T-helper 17 cell (primary cell): ENCODE data around the gene SEMA4C. TPM values are rescaled to one million over a fixed set of nuclear protein-coding genes. Genes with fewer than 3 reads are reported as not detected.

ENCODE experiments used
- ATAC-seq: fragments of 150-1000 bp; cut with Tn5 transposase; 2 replicates; pipeline ENCODE4 v1.10.0; 2021; ENCODE audit warnings: mild to moderate bottlenecking, moderate library complexity
- DNase-seq, 3 donors: peaks; one replicate each; pipeline versions ENCODE4 v3.0.0 to v3.0.0-alpha.2; 2020 to 2021
- H3K9me3 ChIP-seq: one replicate; pipeline ENCODE4 v1.7.0; 2013; ENCODE audit warnings: low read length, mild to moderate bottlenecking; ENCODE audit not compliant: control insufficient read depth, poor library complexity, severe bottlenecking
- H3K27ac Mint-ChIP-seq: one replicate; pipeline ENCODE4 v1.8.0; 2022; ENCODE audit warnings: mild to moderate bottlenecking, moderate library complexity, mixed read lengths
- H3K27me3 Mint-ChIP-seq: one replicate; pipeline ENCODE4 v1.8.0; 2022; ENCODE audit warnings: mixed read lengths
- H3K36me3 Mint-ChIP-seq: one replicate; pipeline ENCODE4 v1.8.0; 2022; ENCODE audit warnings: low read depth, mixed read lengths
- H3K4me1 Mint-ChIP-seq: one replicate; pipeline ENCODE4 v1.8.0; 2022; ENCODE audit warnings: mild to moderate bottlenecking, mixed read lengths
- H3K4me3 Mint-ChIP-seq: one replicate; pipeline ENCODE4 v1.8.0; 2022; ENCODE audit warnings: mild to moderate bottlenecking, moderate library complexity, mixed read lengths
- total RNA-seq, 4 donors: library from RNA in 2 of 4; stranded (reverse) in 2 of 4; gene quantifications; one replicate each; pipeline ENCODE4 v1.2.3 and lab custom pipeline; 2022 to 2026

SEMA4C gene, protein sequence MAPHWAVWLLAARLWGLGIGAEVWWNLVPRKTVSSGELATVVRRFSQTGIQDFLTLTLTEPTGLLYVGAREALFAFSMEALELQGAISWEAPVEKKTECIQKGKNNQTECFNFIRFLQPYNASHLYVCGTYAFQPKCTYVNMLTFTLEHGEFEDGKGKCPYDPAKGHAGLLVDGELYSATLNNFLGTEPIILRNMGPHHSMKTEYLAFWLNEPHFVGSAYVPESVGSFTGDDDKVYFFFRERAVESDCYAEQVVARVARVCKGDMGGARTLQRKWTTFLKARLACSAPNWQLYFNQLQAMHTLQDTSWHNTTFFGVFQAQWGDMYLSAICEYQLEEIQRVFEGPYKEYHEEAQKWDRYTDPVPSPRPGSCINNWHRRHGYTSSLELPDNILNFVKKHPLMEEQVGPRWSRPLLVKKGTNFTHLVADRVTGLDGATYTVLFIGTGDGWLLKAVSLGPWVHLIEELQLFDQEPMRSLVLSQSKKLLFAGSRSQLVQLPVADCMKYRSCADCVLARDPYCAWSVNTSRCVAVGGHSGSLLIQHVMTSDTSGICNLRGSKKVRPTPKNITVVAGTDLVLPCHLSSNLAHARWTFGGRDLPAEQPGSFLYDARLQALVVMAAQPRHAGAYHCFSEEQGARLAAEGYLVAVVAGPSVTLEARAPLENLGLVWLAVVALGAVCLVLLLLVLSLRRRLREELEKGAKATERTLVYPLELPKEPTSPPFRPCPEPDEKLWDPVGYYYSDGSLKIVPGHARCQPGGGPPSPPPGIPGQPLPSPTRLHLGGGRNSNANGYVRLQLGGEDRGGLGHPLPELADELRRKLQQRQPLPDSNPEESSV
- total RNA-seq: 10 to 100 TPM; 25.5 to 30.9 TPM
- total RNA-seq (lab: John Stamatoyannopoulos, UW): 55.5 to 75.6 reads per million in 2 donors

DNA sequence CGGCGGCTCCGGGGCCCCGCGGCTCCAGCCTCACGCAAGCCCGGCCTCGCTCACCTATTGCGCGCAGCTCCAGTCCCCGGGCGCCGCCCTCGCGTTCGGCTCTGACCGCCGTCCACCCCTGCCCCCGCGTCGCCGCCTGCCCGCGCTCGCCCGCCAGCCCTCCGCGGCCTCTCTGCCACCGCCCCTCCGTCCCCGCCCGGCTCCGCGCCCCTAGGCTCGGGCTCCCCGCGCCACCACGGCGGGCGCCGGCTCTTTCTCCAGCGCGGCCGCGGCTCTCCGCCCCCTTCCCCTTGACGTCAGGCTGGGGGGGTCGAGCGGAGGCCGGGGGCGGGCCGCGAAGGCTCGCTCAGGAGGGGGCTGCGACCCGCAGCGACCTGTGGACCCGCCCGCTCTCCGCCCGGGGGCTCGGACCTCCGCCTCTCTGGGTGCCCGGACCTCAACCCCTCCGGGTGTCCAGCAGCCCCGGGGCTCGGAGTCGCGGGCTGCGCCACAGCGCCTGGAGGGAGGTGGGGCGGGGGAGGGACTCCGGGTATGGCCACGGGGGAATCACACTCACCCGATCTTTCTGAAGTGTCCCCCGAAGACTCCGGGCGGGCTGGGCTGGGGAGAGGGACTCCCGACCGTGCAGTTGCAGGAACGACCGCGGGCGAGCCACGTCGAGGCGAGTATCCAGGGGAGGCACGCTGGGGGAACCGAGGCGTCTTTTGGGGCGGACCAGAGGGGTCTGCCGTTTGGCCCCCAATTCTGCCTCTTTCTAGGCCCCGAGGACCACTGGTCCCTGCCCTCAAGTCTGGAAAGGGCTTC is at the start of gene SEMA4C:
Gene SEMA4C (minus strand): TSS at position 259 of the 804 bp plus-strand sequence. CDS start 2,194 bp downstream, outside the sequence.
- H3K4me3 Mint-ChIP-seq: peak within 1 kb of the TSS; percentile 90
- peak within 1 kb of the TSS; percentile 92 for H3K27ac Mint-ChIP-seq
- DNase-seq: peak; percentile 51 to 60 (median 57)
- H3K9me3 ChIP-seq: no peaks in the 10 kb centered on the region
- peak; percentile 57 for ATAC-seq
- H3K36me3 Mint-ChIP-seq: no peaks in the 10 kb centered on the region
- H3K4me1 Mint-ChIP-seq: peaks cover 23% of the 10 kb centered on the region
- no peaks in the 10 kb centered on the region for H3K27me3 Mint-ChIP-seq

- no peaks in the 10 kb centered on the region for H3K9me3 ChIP-seq
- no peaks in the 10 kb centered on the region for H3K27me3 Mint-ChIP-seq
- peaks cover 6% of the 10 kb centered on the region for H3K36me3 Mint-ChIP-seq
- DNase-seq (no peak), ATAC-seq (no peak)
- peak overlapping the region; percentile 27 for H3K27ac Mint-ChIP-seq
- H3K4me3 Mint-ChIP-seq: no peak overlapping the region
- H3K4me1 Mint-ChIP-seq: peaks cover 28% of the 10 kb centered on the region
These were observed 49.1 kb upstream of the SEMA4C start for GRCh38 chr2:96918754-96919550.

DNA sequence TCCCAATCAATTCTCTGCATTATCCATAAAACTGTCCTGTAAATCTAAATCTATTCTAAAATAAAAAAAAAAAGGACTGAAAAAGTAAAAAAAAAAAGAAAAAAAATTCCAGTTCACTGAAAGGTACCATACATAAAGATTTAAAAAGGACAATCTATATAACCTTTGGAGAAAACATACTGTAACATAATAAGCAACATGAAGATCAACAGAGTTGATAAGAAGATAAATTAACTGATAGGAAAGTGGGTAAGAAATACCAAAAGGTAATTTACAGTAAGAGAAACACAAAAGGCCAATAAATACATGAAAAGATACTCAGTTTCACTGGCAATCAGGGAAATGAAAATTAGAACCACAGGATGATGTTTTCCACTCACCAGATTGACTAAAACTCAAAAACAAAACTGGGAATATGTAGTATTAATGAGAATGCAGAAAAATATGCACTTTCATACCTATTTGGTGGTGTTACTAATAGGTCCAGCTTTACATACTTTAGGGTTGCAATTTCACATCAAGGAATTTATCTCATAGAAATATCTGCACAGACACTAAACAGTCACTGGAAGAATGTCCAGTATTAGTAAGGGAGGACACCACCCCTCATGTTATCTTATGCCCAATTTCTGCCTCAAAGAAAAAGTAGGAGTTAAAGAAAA is 48.3 kb upstream of the SEMA4C start:
- no peaks in the 10 kb centered on the region for H3K27me3 Mint-ChIP-seq

DNA sequence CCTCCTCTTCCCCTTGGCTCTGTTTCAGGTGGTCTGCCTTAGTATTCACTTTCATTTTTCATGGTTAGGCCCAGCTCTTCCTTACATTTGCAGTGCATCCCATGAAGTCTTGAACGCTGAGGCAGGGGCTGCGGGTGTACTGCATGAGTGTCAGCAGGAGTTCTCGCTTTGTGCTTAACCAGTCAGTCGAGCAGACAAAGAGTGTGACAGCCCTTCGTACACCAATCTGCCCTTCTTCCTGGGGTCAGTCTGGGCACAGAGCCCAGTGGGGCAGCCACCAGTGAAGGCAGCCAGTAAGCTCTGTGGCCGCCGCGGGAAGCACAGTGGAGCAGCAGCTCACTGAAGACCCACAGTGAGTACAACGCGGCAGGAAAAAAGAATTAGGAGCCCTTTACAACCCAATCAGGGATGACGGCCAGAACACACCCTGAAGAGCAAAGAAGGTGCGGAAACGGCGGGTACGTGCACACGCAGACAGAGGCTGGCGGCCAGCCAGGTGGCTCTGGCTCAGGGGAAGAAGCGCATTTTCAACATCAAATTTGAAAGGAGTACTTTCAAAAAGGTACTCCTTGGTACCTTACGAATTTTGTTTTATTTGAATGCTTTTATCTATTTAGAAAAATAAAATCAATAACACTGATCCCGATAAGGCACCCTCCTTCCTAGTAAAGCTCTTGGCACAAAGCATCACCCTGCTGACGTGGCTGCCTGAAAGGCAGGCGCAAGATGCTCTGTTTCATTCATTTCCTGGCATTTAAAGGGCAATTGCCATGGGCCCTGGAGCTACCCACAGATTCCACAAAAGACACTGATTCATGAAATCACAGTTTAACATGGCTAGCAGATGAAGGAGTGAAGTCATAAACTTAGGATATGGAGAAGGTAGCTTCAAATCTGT is 47.0 kb upstream of the SEMA4C start:
- H3K36me3 Mint-ChIP-seq: peaks cover 6% of the 10 kb centered on the region
- ATAC-seq: no peak
- no peak for DNase-seq
- no peaks in the 10 kb centered on the region for H3K27me3 Mint-ChIP-seq
- H3K4me3 Mint-ChIP-seq: no peak overlapping the region
- peaks cover 40% of the 10 kb centered on the region for H3K4me1 Mint-ChIP-seq
- no peaks in the 10 kb centered on the region for H3K9me3 ChIP-seq
- H3K27ac Mint-ChIP-seq: peak overlapping the region; percentile 49

More for the DNA sequence above, 48.3 kb upstream of the SEMA4C start:
- H3K4me1 Mint-ChIP-seq: peaks cover 34% of the 10 kb centered on the region
- no peaks in the 10 kb centered on the region for H3K9me3 ChIP-seq
- peaks cover 6% of the 10 kb centered on the region for H3K36me3 Mint-ChIP-seq
- DNase-seq: no peak
- no peak for ATAC-seq
- H3K27ac Mint-ChIP-seq: no peak overlapping the region
- H3K4me3 Mint-ChIP-seq: no peak overlapping the region

GRCh38 chr2:96916156-96916630 is 46.3 kb upstream of the SEMA4C start:
- no peaks in the 10 kb centered on the region for H3K9me3 ChIP-seq
- peak overlapping the region; percentile 49 for H3K27ac Mint-ChIP-seq
- DNase-seq: no peak
- H3K27me3 Mint-ChIP-seq: no peaks in the 10 kb centered on the region
- H3K4me1 Mint-ChIP-seq: peaks cover 42% of the 10 kb centered on the region
- H3K36me3 Mint-ChIP-seq: peaks cover 6% of the 10 kb centered on the region
- no peak for ATAC-seq
- H3K4me3 Mint-ChIP-seq: peak overlapping the region; percentile 16

DNA sequence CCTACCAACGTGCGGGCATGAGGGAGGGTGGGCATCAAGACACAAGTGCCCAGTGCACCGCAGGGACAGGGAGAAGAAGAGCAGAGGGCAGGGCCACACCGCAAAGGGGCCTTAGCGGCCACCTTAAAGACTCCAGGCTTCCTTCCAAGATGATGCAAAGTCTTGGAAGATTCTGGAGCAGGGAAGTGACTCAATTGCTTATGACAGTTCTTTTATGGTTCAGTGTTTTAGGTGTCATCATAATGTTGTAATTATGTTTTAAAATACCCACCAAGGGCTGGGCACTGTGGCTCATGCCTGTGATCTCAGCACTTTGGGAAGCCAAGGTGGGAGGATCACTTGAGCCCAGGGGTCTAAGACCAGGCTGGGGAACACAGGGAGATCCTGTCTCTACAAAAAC is 44.5 kb upstream of the SEMA4C start:
- ATAC-seq: no peak
- Mint-ChIP-seq H3K36me3 (peaks cover 6% of the 10 kb centered on the region), H3K4me3 (peak overlapping the region; percentile 91), H3K27me3 (no peaks in the 10 kb centered on the region), H3K27ac (peak overlapping the region; percentile 94), H3K4me1 (peaks cover 45% of the 10 kb centered on the region)
- H3K9me3 ChIP-seq: no peaks in the 10 kb centered on the region
- no peak for DNase-seq

DNA sequence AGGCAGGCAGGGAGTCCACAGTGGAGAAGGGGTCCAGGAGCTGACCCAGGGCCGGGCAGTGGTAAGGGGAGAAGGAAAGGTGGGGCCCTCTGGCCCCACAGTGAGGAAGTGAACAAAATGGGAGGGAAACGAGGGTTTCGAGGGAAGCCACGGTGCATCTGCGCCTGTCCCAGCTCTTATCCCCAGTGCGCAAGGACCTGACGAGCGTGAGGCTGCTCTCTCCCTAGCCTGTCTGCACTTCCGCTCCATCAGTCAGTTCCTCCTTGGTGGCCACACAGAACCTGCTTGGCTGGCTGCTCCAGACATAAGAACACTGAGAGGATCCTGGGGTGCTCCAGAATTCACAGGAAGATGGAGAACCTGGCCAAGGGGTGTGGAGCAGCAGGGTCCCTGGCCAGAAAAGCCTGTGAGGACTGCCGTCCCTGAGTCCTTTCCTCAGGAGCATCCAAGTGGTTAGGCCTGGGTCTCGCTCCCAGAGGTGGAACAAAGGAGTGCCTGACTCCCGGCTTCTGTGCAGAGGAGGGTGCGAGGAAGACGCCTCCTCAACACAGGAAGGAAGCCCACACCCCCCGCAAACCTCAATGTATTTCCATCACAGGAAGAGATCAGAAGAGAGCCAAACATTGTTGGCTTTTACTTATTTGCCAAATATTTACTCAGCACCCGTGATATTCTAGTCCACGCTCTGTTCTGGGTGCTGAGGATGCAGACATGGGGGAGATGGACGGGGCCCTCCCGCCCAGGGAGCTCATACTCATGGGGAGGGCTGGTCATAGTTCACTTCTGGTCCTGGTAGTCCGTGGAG is 43.7 kb upstream of the SEMA4C start:
- ATAC-seq (peak; percentile 85), DNase-seq (peak in 1 of 3 donors; percentile 12)
- Mint-ChIP-seq H3K4me3 (peak overlapping the region; percentile 91), H3K27me3 (no peaks in the 10 kb centered on the region), H3K4me1 (peaks cover 47% of the 10 kb centered on the region), H3K36me3 (peaks cover 6% of the 10 kb centered on the region), H3K27ac (peak overlapping the region; percentile 94)
- no peaks in the 10 kb centered on the region for H3K9me3 ChIP-seq

DNA sequence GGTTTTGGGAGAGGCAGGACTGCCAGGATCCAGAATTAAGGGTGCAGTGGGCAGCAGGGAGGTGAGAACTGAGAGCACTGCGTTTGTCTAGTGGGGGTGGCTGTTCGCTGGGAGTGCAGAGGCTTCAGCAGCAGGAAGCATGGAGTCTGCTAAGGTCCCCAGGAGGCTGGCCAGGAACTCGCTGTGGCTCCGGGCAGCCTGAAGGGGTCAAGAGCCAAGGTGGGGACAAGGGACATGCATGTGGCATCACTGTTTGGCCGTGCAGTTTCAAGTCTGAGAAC is 43.2 kb upstream of the SEMA4C start:
- no peak for ATAC-seq
- H3K4me3 Mint-ChIP-seq: peak overlapping the region; percentile 91
- peaks cover 44% of the 10 kb centered on the region for H3K4me1 Mint-ChIP-seq
- no peaks in the 10 kb centered on the region for H3K27me3 Mint-ChIP-seq
- peaks cover 4% of the 10 kb centered on the region for H3K36me3 Mint-ChIP-seq
- no peaks in the 10 kb centered on the region for H3K9me3 ChIP-seq
- H3K27ac Mint-ChIP-seq: peak overlapping the region; percentile 94
- DNase-seq: no peak

DNA sequence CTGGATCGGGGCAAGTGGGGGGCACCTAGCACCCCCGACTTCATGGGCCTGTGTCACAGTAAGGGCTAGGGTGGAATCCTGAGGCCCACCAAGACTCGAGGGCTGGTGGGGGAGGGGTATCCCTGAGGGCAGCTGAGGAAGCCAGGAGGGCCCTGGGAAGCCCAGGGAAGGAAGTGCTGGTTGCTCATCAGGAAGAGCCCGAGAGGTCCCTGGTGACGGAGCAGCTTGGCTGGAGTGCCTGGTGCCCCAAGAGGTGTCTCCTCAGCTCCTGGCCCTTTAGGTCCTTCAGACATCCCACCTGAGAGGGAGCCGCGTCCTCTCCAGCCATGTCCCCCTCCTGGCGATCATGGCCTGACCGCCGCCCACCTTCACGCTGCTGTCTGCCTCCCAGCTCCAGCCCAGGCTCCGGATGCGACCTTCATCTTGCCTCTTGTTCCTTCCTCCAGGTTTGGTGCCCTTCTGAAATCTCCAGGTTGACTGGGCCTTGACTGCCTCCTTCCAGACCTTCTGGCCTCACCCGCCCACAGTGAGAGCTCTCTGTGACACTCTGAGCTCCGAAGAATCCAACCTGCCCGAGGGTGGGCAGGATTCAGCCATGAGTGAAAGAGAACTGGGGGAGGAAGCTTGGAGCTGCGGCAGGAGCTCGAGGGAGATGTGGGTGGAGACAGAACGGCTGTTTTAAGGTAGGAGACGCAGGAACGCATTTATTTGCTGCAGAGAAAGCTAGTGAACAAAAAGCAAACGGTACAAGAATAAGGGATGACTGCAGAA is 42.7 kb upstream of the SEMA4C start:
- Mint-ChIP-seq H3K27ac (peak overlapping the region; percentile 94), H3K36me3 (peaks cover 4% of the 10 kb centered on the region), H3K4me3 (peak overlapping the region; percentile 91), H3K4me1 (peaks cover 44% of the 10 kb centered on the region), H3K27me3 (no peaks in the 10 kb centered on the region)
- H3K9me3 ChIP-seq: no peaks in the 10 kb centered on the region
- ATAC-seq: no peak
- DNase-seq: no peak

DNA sequence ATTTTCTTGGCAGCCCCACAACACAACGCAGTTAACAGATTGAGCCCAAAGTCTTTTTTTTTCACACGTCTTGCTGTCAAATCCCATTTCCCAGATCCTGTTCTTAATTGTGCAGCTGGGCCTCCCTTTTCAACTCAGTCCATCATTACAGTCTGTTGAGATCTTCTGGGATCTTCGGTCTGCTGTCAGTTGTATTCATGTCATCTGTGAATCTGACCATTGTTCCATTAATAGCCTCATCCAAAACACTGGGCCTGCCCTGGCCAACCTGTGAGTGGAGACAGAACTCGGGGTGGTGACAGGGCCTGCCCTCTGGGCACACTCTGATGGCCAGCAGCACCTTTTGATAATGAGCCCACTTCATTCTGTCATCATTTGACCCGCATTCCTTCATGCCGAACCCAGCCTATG is 39.7 kb upstream of the SEMA4C start:
- no peak overlapping the region for H3K27ac Mint-ChIP-seq
- no peak for ATAC-seq
- no peaks in the 10 kb centered on the region for H3K27me3 Mint-ChIP-seq
- H3K9me3 ChIP-seq: no peaks in the 10 kb centered on the region
- DNase-seq: no peak
- no peaks in the 10 kb centered on the region for H3K36me3 Mint-ChIP-seq
- H3K4me1 Mint-ChIP-seq: peaks cover 37% of the 10 kb centered on the region
- no peak overlapping the region for H3K4me3 Mint-ChIP-seq
